ENCODE data around the gene MGAT4B. TPM values are rescaled to one million over a fixed set of nuclear protein-coding genes. Genes with fewer than 3 reads are reported as not detected.

Gene MGAT4B
- total and polyA plus RNA-seq, 2 of the 13 experiments (the other 11 are each of a cell fraction or from before 2014, with no cell fraction given) = 93.5 to 130 TPM

DNA sequence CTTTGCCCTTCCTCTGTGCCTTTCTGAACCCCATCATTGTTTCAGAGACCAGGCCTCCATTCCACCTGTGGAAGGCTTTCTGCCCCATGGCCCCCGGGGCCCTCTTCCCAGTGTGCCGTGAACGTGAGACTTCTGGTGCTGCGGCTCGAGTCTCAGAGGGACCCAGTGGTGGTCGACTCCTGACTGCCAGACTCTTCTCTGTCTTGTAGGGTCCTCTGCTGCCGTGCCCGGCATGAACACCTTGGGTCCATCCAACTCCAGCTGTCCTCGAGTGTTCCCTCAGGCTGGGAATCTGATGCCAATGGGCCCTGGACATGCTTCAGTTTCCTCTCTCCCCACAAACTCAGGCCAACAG lies 33.0 kb downstream of the MGAT4B start (continued):
- TF ChIP-seq, protein P1, sequence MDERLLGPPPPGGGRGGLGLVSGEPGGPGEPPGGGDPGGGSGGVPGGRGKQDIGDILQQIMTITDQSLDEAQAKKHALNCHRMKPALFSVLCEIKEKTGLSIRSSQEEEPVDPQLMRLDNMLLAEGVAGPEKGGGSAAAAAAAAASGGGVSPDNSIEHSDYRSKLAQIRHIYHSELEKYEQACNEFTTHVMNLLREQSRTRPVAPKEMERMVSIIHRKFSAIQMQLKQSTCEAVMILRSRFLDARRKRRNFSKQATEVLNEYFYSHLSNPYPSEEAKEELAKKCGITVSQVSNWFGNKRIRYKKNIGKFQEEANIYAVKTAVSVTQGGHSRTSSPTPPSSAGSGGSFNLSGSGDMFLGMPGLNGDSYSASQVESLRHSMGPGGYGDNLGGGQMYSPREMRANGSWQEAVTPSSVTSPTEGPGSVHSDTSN (CRISPR knock-in tag; IDR thresholded peaks at IDR 0.05) = no peak
- TF ChIP-seq ERF (CRISPR knock-in tag; IDR thresholded peaks at IDR 0.05) (no peak), RFX1 (IDR thresholded peaks at IDR 0.05) (no peak)
- TF ChIP-seq, protein P2, sequence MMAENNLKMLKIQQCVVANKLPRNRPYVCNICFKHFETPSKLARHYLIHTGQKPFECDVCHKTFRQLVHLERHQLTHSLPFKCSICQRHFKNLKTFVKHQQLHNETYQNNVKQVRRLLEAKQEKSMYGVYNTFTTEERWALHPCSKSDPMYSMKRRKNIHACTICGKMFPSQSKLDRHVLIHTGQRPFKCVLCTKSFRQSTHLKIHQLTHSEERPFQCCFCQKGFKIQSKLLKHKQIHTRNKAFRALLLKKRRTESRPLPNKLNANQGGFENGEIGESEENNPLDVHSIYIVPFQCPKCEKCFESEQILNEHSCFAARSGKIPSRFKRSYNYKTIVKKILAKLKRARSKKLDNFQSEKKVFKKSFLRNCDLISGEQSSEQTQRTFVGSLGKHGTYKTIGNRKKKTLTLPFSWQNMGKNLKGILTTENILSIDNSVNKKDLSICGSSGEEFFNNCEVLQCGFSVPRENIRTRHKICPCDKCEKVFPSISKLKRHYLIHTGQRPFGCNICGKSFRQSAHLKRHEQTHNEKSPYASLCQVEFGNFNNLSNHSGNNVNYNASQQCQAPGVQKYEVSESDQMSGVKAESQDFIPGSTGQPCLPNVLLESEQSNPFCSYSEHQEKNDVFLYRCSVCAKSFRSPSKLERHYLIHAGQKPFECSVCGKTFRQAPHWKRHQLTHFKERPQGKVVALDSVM (CRISPR knock-in tag; IDR thresholded peaks at IDR 0.05) = no peak

DNA sequence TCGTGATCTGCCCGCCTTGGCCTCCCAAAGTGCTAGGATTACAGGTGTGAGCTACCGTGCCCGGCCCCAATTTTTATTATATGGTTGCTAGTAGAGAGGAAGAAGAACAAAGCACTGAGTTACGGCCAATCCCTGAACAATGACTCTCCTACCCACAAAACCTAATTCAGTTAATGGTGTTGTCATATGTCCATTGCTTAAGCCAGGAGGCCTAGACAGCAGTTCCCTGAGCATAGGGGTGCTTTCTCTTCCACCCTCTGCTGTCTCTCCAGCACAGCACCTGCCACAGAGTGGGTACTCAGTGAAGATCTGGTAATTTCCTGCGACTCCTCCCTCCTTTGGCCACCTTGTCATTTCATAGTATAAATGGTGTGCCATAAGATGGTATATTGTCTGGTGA lies 34.3 kb downstream of the MGAT4B start:
- CTCF ChIA-PET (ENCODE audit: low intra/inter-chr PET ratio, low total read pairs) = no interaction called here
- Histone ChIP-seq H2AFZ (ENCODE audit: low read length) (no peak overlapping the region), H3K4me3 (replicated peaks in 1 of 3; ENCODE audit: insufficient read depth in 1 of 3, low read depth in 2 of 3, low read length in 3 of 3) (no peak overlapping the region), H3K79me2 (ENCODE audit: insufficient read depth, low read length) (no peaks in the 10 kb centered on the region), H3K9ac (ENCODE audit: insufficient read depth, low read depth, low read length) (no peak overlapping the region), H3K4me2 (ENCODE audit: low read depth, low read length) (no peak overlapping the region), H3K4me1 (ENCODE audit: insufficient read depth, low read length) (no peaks in the 10 kb centered on the region), H3K36me3 (replicated peaks in 1 of 2; ENCODE audit: control insufficient read depth in 1 of 2, insufficient read depth in 2 of 2, low read length in 2 of 2) (peaks cover 38 to 85% of the 10 kb centered on the region in 2 experiments), H3K27ac (ENCODE audit: extremely low read length, insufficient read depth, low read length) (no peak overlapping the region), H4K20me1 (ENCODE audit: insufficient read depth, low read length) (no peaks in the 10 kb centered on the region), H3K9me3 (ENCODE audit: low read length) (no peaks in the 10 kb centered on the region), H3K27me3 (ENCODE audit: control insufficient read depth in 1 of 2, insufficient read depth in 2 of 2, low read length in 2 of 2) (no peaks in the 10 kb centered on the region)
- intact Hi-C loops (cut with micrococcal nuclease; ENCODE audit: unreplicated experiment) (no loop called here), in situ Hi-C loops (cut with HindIII; ENCODE audit: extremely low pct_ligation_motif_present, low pct_unique_long_range_greater_than_20kb) (loop anchor here (25.0 kb wide), 1 partner anchor 315 kb away; no protein-coding TSS in a partner anchor)
- 98% methylated on average over 6 of the region's 6 CpGs for WGBS (ENCODE audit: low lambda C conversion rate)
- DNase-seq (ENCODE audit: low spot score) (no peak), ATAC-seq (no peak), FAIRE-seq (no peak)
- no TSS peak for BruUV-seq (replicated peaks)
- POLR2A ChIA-PET = no interaction called here
- TF ChIP-seq ZSCAN20 (CRISPR knock-in tag; IDR thresholded peaks at IDR 0.05; ENCODE audit: borderline replicate concordance) (no peak), BRD4 (CRISPR knock-in tag; IDR thresholded peaks at IDR 0.05) (no peak), ZNF383 (CRISPR knock-in tag; IDR thresholded peaks at IDR 0.05; ENCODE audit: borderline replicate concordance) (no peak), ZNF143 (CRISPR knock-in tag; IDR thresholded peaks at IDR 0.05) (no peak), RFXAP (CRISPR knock-in tag; IDR thresholded peaks at IDR 0.05; ENCODE audit: borderline replicate concordance) (no peak), ZNF766 (CRISPR knock-in tag; IDR thresholded peaks at IDR 0.05; ENCODE audit: borderline replicate concordance) (no peak), RELA (CRISPR knock-in tag; IDR thresholded peaks at IDR 0.05) (no peak), ZSCAN30 (CRISPR knock-in tag; IDR thresholded peaks at IDR 0.05) (no peak)
- TF ChIP-seq, protein P3, sequence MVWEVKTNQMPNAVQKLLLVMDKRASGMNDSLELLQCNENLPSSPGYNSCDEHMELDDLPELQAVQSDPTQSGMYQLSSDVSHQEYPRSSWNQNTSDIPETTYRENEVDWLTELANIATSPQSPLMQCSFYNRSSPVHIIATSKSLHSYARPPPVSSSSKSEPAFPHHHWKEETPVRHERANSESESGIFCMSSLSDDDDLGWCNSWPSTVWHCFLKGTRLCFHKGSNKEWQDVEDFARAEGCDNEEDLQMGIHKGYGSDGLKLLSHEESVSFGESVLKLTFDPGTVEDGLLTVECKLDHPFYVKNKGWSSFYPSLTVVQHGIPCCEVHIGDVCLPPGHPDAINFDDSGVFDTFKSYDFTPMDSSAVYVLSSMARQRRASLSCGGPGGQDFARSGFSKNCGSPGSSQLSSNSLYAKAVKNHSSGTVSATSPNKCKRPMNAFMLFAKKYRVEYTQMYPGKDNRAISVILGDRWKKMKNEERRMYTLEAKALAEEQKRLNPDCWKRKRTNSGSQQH (CRISPR knock-in tag; IDR thresholded peaks at IDR 0.05; ENCODE audit: low read depth) = no peak
- TF ChIP-seq, protein P4, sequence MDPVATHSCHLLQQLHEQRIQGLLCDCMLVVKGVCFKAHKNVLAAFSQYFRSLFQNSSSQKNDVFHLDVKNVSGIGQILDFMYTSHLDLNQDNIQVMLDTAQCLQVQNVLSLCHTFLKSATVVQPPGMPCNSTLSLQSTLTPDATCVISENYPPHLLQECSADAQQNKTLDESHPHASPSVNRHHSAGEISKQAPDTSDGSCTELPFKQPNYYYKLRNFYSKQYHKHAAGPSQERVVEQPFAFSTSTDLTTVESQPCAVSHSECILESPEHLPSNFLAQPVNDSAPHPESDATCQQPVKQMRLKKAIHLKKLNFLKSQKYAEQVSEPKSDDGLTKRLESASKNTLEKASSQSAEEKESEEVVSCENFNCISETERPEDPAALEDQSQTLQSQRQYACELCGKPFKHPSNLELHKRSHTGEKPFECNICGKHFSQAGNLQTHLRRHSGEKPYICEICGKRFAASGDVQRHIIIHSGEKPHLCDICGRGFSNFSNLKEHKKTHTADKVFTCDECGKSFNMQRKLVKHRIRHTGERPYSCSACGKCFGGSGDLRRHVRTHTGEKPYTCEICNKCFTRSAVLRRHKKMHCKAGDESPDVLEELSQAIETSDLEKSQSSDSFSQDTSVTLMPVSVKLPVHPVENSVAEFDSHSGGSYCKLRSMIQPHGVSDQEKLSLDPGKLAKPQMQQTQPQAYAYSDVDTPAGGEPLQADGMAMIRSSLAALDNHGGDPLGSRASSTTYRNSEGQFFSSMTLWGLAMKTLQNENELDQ (CRISPR knock-in tag; IDR thresholded peaks at IDR 0.05; ENCODE audit: borderline replicate concordance) = no peak
- TF ChIP-seq, protein P5, sequence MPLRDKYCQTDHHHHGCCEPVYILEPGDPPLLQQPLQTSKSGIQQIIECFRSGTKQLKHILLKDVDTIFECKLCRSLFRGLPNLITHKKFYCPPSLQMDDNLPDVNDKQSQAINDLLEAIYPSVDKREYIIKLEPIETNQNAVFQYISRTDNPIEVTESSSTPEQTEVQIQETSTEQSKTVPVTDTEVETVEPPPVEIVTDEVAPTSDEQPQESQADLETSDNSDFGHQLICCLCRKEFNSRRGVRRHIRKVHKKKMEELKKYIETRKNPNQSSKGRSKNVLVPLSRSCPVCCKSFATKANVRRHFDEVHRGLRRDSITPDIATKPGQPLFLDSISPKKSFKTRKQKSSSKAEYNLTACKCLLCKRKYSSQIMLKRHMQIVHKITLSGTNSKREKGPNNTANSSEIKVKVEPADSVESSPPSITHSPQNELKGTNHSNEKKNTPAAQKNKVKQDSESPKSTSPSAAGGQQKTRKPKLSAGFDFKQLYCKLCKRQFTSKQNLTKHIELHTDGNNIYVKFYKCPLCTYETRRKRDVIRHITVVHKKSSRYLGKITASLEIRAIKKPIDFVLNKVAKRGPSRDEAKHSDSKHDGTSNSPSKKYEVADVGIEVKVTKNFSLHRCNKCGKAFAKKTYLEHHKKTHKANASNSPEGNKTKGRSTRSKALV (CRISPR knock-in tag; IDR thresholded peaks at IDR 0.05) = no peak

Data from HepG2 (cell line).